Prostate gland (tissue), 2 donors: ENCODE results near the gene SFT2D1. TPM values are rescaled to one million over a fixed set of nuclear protein-coding genes. Genes with fewer than 3 reads are reported as not detected.

ENCODE experiments used
- DNase-seq: peaks from one replicate; pipeline ENCODE4 v3.0.0-alpha.2; 2019; ENCODE audit warnings: low spot score
- H3K27ac ChIP-seq, 2 donors: fragments of 200-600 bp; sonication (generic); 2 replicates each; pipeline ENCODE4 v1.5.1; 2017 to 2019
- H3K27me3 ChIP-seq: fragments of 200-600 bp; sonication (generic); replicated peaks from 2 replicates; pipeline ENCODE4 v1.5.1; 2019; ENCODE audit not compliant: insufficient read depth
- H3K36me3 ChIP-seq, 2 donors: fragments of 200-600 bp; sonication (generic); 1 replicate in 1 of 2; 2 replicates in 1 of 2; pipeline versions ENCODE4 v1.5.1 to v1.8.1; 2017 to 2019
- H3K4me1 ChIP-seq: fragments of 200-600 bp; sonication (generic); replicated peaks from 2 replicates; pipeline ENCODE4 v1.5.1; 2019
- H3K4me3 ChIP-seq, 2 donors: fragments of 200-600 bp; sonication (generic); 2 replicates each; pipeline ENCODE4 v1.5.1; 2017 to 2019
- H3K9me3 ChIP-seq: fragments of 200-600 bp; sonication (generic); 2 replicates; pipeline ENCODE4 v1.5.1; 2017
- CTCF ChIP-seq, 4 experiments: fragments of 200-600 bp in 2 of 4; fragments of 450-650 bp in 2 of 4; sonication (generic) in 2 of 4; IDR thresholded peaks; 1 replicate in 3 of 4; 2 replicates in 1 of 4; pipeline ENCODE4 v1.5.1; 2016 to 2019; ENCODE audit warnings: antibody characterized with exemption in 4 of 4, mild to moderate bottlenecking in 2 of 4, moderate library complexity in 2 of 4
- POLR2A ChIP-seq: fragments of 450-650 bp; IDR thresholded peaks from one replicate; pipeline ENCODE4 v1.6.1; 2016; ENCODE audit warnings: antibody characterized with exemption, mild to moderate bottlenecking
- POLR2AphosphoS5 ChIP-seq: sonication (generic); formaldehyde crosslinking; IDR thresholded peaks from one replicate; pipeline ENCODE4 v1.6.1; 2017; ENCODE audit warnings: antibody characterized with exemption
- WGBS: methylation state at CpG from one replicate; pipeline ENCODE4 v1.1.5; 2018; 5-methylcytosine and 5-hydroxymethylcytosine counted together
- intact Hi-C: fragments of 100-400 bp; cut with DNase I; formaldehyde crosslinking; loops from one replicate; pipeline ENCODE4 v1.14.2; 2022
- total RNA-seq, 2 donors: library from RNA; depleted of rRNA; stranded (reverse); fragments of >200 nt; gene quantifications; one replicate each; pipeline ENCODE4 v1.1.0, GENCODE V29; 2016

Gene SFT2D1
- total RNA-seq, 2 donors from 2014 or later: 64.8 to 72.3 TPM

GRCh38 chr6:166375013-166375412 lies 32.7 kb upstream of the SFT2D1 start:
- intact Hi-C loops: no loop called here
- no peak for DNase-seq
- TF ChIP-seq POLR2A (no peak), POLR2AphosphoS5 (no peak), CTCF (IDR thresholded peaks at IDR 0.05) (no peak)
- Histone ChIP-seq H3K4me1 (no peaks in the 10 kb centered on the region), H3K27me3 (no peaks in the 10 kb centered on the region), H3K36me3 (no peaks in the 10 kb centered on the region), H3K9me3 (no peaks in the 10 kb centered on the region), H3K27ac (no peak overlapping the region), H3K4me3 (no peak overlapping the region)
- WGBS: 100% methylated on average over 1 of the region's 1 CpG

- no peak for DNase-seq
- Histone ChIP-seq H3K4me1 (no peaks in the 10 kb centered on the region), H3K36me3 (no peaks in the 10 kb centered on the region), H3K4me3 (no peak overlapping the region), H3K27ac (no peak overlapping the region), H3K9me3 (no peaks in the 10 kb centered on the region), H3K27me3 (no peaks in the 10 kb centered on the region)
- TF ChIP-seq POLR2A (no peak), CTCF (IDR thresholded peaks at IDR 0.05) (no peak), POLR2AphosphoS5 (no peak)
- intact Hi-C loops: no loop called here
- WGBS: 94% methylated on average over 3 of the region's 3 CpGs
Measured at GRCh38 chr6:166370489-166370888, 28.1 kb upstream of the SFT2D1 start.

- no peaks in the 10 kb centered on the region for H3K36me3 ChIP-seq
- TF ChIP-seq POLR2AphosphoS5 (no peak), CTCF (IDR thresholded peaks at IDR 0.05) (no peak), POLR2A (no peak)
- H3K4me1 ChIP-seq: no peaks in the 10 kb centered on the region
- no peak overlapping the region for H3K27ac ChIP-seq
- H3K27me3 ChIP-seq: no peaks in the 10 kb centered on the region
- intact Hi-C loops: no loop called here
- 80% methylated on average over 3 of the region's 3 CpGs for WGBS
- H3K4me3 ChIP-seq: no peak overlapping the region
- H3K9me3 ChIP-seq: no peaks in the 10 kb centered on the region
- no peak for DNase-seq
Measured at GRCh38 chr6:166369782-166370181, 27.4 kb upstream of the SFT2D1 start.

- Histone ChIP-seq H3K4me1 (no peaks in the 10 kb centered on the region), H3K27ac (no peak overlapping the region), H3K36me3 (no peaks in the 10 kb centered on the region), H3K9me3 (no peaks in the 10 kb centered on the region), H3K27me3 (no peaks in the 10 kb centered on the region), H3K4me3 (no peak overlapping the region)
- DNase-seq: no peak
- intact Hi-C loops: no loop called here
- WGBS: 93% methylated on average over 3 of the region's 3 CpGs
- TF ChIP-seq POLR2A (no peak), CTCF (IDR thresholded peaks at IDR 0.05) (no peak), POLR2AphosphoS5 (no peak)
Measured at GRCh38 chr6:166366921-166367320, 24.6 kb upstream of the SFT2D1 start.

GRCh38 chr6:166365806-166366205 lies 23.5 kb upstream of the SFT2D1 start:
- H3K27ac ChIP-seq: no peak overlapping the region
- H3K4me1 ChIP-seq: no peaks in the 10 kb centered on the region
- TF ChIP-seq CTCF (IDR thresholded peaks at IDR 0.05): no peak
- no peak for TF ChIP-seq POLR2AphosphoS5
- no peak for TF ChIP-seq POLR2A
- DNase-seq: no peak
- WGBS: 86% methylated on average over 6 of the region's 6 CpGs
- no peaks in the 10 kb centered on the region for H3K9me3 ChIP-seq
- no peaks in the 10 kb centered on the region for H3K36me3 ChIP-seq
- H3K27me3 ChIP-seq: no peaks in the 10 kb centered on the region
- H3K4me3 ChIP-seq: no peak overlapping the region
- intact Hi-C loops: no loop called here
